Calu3 (cell line): ENCODE data around the gene IFNG-AS1. TPM values are rescaled to one million over a fixed set of nuclear protein-coding genes. Genes with fewer than 3 reads are reported as not detected.

Experiments
- BruUV-seq: library from RNA; stranded (reverse); fragments of 400-500 nt; replicated peaks from 2 replicates; lab custom pipeline; 2021; lab: Mats Ljungman, UMichigan
- CTCF ChIA-PET: fragments of 300-600 bp; sonication (Branson Sonifier 250); formaldehyde crosslinking; loops from one replicate; lab custom pipeline; 2022; ENCODE audit warnings: antibody characterized with exemption; lab: Charles Lee
- DNase-seq: peaks from one replicate; pipeline ENCODE4 v3.0.0; 2022
- H3K27ac Mint-ChIP-seq: one replicate; pipeline ENCODE4 v1.8.0; 2022; ENCODE audit warnings: mixed read lengths; ENCODE audit not compliant: unreplicated experiment
- H3K27me3 Mint-ChIP-seq: one replicate; pipeline ENCODE4 v1.8.0; 2022; ENCODE audit warnings: mixed read lengths; ENCODE audit not compliant: unreplicated experiment
- H3K36me3 Mint-ChIP-seq: one replicate; pipeline ENCODE4 v1.8.0; 2022; ENCODE audit warnings: mild to moderate bottlenecking, moderate library complexity, mixed read lengths; ENCODE audit not compliant: insufficient read depth, unreplicated experiment
- H3K4me1 Mint-ChIP-seq: one replicate; pipeline ENCODE4 v1.8.0; 2022; ENCODE audit warnings: mild to moderate bottlenecking, low read depth, mixed read lengths; ENCODE audit not compliant: unreplicated experiment
- H3K4me3 Mint-ChIP-seq: one replicate; pipeline ENCODE4 v1.8.0; 2022; ENCODE audit warnings: mild to moderate bottlenecking, low read depth, moderate library complexity, mixed read lengths; ENCODE audit not compliant: unreplicated experiment
- H3K9me3 Mint-ChIP-seq: one replicate; pipeline ENCODE4 v1.8.0; 2022; ENCODE audit warnings: low read depth, mixed read lengths; ENCODE audit not compliant: unreplicated experiment
- intact Hi-C: fragments of 100-400 bp; cut with micrococcal nuclease; formaldehyde crosslinking; loops from one replicate; pipeline ENCODE4 v1.10.0; 2022; ENCODE audit not compliant: unreplicated experiment
- total RNA-seq: library from RNA; stranded (reverse); gene quantifications from 2 replicates; pipeline ENCODE4 v1.2.3, GENCODE V29; 2022
- TF ChIP-seq, protein P1 (sequence below): fragments of 200-600 bp; IDR thresholded peaks from one replicate; pipeline ENCODE4 v1.8.0; 2022; ENCODE audit warnings: antibody characterized with exemption; ENCODE audit not compliant: unreplicated experiment

IFNG-AS1 gene
- total RNA-seq, 1 experiment from 2014 or later: not detected

DNA sequence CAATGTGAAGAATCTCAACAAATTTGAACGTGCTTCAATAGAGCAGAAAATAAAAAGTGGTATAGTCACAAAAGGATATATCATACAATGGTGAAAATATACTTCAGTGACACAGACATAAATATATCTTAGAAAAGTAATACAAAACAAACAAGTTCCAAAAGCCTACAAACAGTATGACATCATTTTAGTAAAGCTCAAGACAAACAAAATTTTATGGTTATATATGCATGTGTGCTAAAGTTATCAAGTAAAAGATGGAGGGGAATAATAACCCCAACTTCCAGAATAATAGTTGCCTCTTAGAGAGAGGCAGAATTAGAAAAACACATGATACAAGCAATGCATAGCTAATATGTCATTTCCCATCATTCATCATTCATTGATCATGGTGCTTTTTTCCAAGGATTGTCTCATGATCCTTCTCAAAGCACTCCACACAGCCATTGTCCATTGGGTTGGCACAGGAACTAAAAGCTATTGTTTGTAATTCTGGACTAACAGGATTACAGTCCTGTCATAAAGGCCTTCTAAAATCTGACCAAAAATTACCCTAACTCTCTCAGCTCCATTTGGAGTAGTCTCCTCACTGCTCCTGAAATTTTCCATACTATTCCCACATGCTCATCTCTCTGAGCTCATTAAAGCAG, 59.5 kb downstream of the IFNG-AS1 start:
- BruUV-seq: no TSS peak
- H3K4me3 Mint-ChIP-seq: no peak overlapping the region
- CTCF ChIA-PET: no interaction called here
- no peak for DNase-seq
- H3K27ac Mint-ChIP-seq: no peak overlapping the region
- intact Hi-C loops: no loop called here
- no peaks in the 10 kb centered on the region for H3K4me1 Mint-ChIP-seq
- TF ChIP-seq, protein P1, sequence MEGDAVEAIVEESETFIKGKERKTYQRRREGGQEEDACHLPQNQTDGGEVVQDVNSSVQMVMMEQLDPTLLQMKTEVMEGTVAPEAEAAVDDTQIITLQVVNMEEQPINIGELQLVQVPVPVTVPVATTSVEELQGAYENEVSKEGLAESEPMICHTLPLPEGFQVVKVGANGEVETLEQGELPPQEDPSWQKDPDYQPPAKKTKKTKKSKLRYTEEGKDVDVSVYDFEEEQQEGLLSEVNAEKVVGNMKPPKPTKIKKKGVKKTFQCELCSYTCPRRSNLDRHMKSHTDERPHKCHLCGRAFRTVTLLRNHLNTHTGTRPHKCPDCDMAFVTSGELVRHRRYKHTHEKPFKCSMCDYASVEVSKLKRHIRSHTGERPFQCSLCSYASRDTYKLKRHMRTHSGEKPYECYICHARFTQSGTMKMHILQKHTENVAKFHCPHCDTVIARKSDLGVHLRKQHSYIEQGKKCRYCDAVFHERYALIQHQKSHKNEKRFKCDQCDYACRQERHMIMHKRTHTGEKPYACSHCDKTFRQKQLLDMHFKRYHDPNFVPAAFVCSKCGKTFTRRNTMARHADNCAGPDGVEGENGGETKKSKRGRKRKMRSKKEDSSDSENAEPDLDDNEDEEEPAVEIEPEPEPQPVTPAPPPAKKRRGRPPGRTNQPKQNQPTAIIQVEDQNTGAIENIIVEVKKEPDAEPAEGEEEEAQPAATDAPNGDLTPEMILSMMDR: no peak
- no peaks in the 10 kb centered on the region for H3K27me3 Mint-ChIP-seq
- no peaks in the 10 kb centered on the region for H3K36me3 Mint-ChIP-seq
- H3K9me3 Mint-ChIP-seq: no peaks in the 10 kb centered on the region

DNA sequence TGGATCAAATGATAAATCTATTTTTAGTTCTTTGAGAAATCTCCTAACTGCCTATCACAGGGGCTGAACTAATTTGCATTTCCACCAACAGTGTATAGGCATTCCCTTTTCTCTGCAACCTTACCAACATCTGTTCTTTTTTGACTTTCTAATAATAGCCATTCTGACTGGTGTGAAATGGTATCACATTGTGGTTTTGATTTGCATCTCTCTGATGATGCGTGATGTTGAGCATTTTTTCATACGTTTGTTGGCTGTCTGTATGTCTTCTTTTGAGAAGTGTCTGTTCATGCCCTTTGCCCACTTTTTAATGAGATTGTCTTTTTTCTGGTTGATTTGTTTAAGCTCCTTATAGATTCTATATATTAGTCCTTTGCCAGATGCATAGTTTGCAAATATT, 67.1 kb downstream of the IFNG-AS1 start:
- intact Hi-C loops: no loop called here
- Mint-ChIP-seq H3K9me3 (peaks cover 2% of the 10 kb centered on the region), H3K4me3 (no peak overlapping the region), H3K27ac (no peak overlapping the region), H3K27me3 (peaks cover 7% of the 10 kb centered on the region), H3K36me3 (no peaks in the 10 kb centered on the region), H3K4me1 (no peaks in the 10 kb centered on the region)
- TF ChIP-seq, protein P1: no peak
- no TSS peak for BruUV-seq
- CTCF ChIA-PET: no interaction called here
- no peak for DNase-seq

DNA sequence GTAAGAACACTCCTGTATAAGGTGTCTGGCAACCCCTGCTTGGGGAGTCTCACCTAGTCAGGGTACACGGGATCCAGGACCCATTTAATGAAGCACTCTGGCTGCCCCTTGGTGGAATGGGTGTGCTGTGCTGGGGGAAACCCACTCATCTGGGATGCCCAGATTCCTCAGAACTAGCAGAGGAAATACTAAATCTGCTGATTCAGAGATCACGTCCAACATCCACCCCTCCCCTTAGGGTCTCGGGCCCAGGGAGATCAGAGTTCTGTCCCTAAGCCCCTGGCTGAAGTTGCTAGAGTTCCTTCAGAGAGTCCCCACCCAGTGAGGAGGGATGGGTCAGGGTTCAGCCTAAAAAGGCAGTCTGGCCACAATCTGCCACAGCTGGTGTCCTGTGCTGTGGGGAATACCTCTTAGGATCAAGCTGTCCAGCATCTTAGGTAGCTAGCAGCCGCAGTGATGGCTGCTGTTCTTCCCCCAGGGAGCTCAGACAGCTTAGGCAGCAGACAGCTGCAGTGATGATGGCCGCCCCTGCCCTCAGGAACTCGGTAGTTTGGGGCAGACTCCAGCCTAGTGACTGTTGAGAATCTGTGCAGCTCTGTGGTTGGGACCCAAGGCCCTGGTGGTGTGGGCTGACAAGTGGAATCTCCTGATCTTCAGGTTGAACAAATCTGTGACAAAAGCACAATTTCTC, 74.8 kb downstream of the IFNG-AS1 start:
- peaks cover 63% of the 10 kb centered on the region for H3K27me3 Mint-ChIP-seq
- no peak for DNase-seq
- intact Hi-C loops: loop anchor here (10.0 kb wide), 1 partner anchor 91 kb away; the partner anchor contains the start of gene IFNG
- CTCF ChIA-PET: no interaction called here
- no peaks in the 10 kb centered on the region for H3K36me3 Mint-ChIP-seq
- peaks cover 3% of the 10 kb centered on the region for H3K9me3 Mint-ChIP-seq
- no TSS peak for BruUV-seq
- TF ChIP-seq, protein P1: no peak
- H3K27ac Mint-ChIP-seq: no peak overlapping the region
- H3K4me1 Mint-ChIP-seq: no peaks in the 10 kb centered on the region
- no peak overlapping the region for H3K4me3 Mint-ChIP-seq

DNA sequence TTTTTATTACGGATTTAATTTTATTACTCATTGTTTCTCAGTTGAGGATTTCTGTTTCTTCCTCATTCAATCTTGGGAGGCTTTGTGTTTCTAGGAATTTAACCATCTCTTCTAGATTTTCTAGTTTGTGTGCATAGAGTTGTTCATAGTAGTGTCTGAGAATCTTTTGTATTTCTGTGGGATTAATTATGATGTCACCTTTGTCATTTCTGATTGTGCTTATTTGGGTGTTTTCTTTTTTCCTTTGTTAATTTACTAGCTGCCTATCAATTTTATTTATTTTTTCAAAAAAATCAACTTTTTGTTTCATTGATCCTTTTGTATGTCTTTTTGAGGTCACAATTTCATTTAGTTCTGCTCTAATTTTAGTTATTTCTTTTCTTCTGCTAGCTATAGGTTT, 75.9 kb downstream of the IFNG-AS1 start:
- CTCF ChIA-PET: no interaction called here
- Mint-ChIP-seq H3K9me3 (peaks cover 3% of the 10 kb centered on the region), H3K27ac (no peak overlapping the region), H3K27me3 (peaks cover 72% of the 10 kb centered on the region), H3K4me1 (no peaks in the 10 kb centered on the region), H3K36me3 (no peaks in the 10 kb centered on the region), H3K4me3 (no peak overlapping the region)
- no peak for DNase-seq
- TF ChIP-seq, protein P1: no peak
- no TSS peak for BruUV-seq
- intact Hi-C loops: loop anchor here (10.0 kb wide), 1 partner anchor 90 kb away; the partner anchor contains the start of gene IFNG
